ENCODE measurements around the gene BAZ2B. TPM values are rescaled to one million over a fixed set of nuclear protein-coding genes. Genes with fewer than 3 reads are reported as not detected.
"Not testable (repeated sequence)": the region's sequence is repeated elsewhere in the genome, so short reads cannot be mapped to it uniquely, and the experiment has no call there.

BAZ2B gene
- total RNA-seq, 1 donor = 63.5 TPM

GRCh38 chr2:159546039-159546438, 70.3 kb downstream of the BAZ2B start:
- DNase-seq (ENCODE audit: low read depth) = no peak
- TF ChIP-seq CTCF (IDR thresholded peaks at IDR 0.05; ENCODE audit: insufficient read depth, low read depth, low read length) = no peak
- H3K4me3 ChIP-seq (ENCODE audit: low read depth, low read length) = no peak overlapping the region

GRCh38 chr2:159545085-159545484, 71.3 kb downstream of the BAZ2B start:
- no peak for DNase-seq (ENCODE audit: low read depth)

GRCh38 chr2:159542101-159542500, 74.2 kb downstream of the BAZ2B start:
- TF ChIP-seq CTCF (IDR thresholded peaks at IDR 0.05; ENCODE audit: insufficient read depth, low read depth, low read length) = no peak
- H3K4me3 ChIP-seq (ENCODE audit: low read depth, low read length) = no peak overlapping the region
- DNase-seq (ENCODE audit: low read depth) = no peak

More at GRCh38 chr2:159545085-159545484, 71.3 kb downstream of the BAZ2B start:
- no peak for TF ChIP-seq CTCF (IDR thresholded peaks at IDR 0.05; ENCODE audit: insufficient read depth, low read depth, low read length)
- H3K4me3 ChIP-seq (ENCODE audit: low read depth, low read length) = no peak overlapping the region

GRCh38 chr2:159539701-159540100, 76.6 kb downstream of the BAZ2B start:
- no peak overlapping the region for H3K4me3 ChIP-seq (ENCODE audit: low read depth, low read length)
- DNase-seq (ENCODE audit: low read depth) = no peak
- TF ChIP-seq CTCF (IDR thresholded peaks at IDR 0.05; ENCODE audit: insufficient read depth, low read depth, low read length) = no peak

GRCh38 chr2:159538801-159539200, 77.5 kb downstream of the BAZ2B start:
- no peak for DNase-seq (ENCODE audit: low read depth)
- TF ChIP-seq CTCF (IDR thresholded peaks at IDR 0.05; ENCODE audit: insufficient read depth, low read depth, low read length) = no peak
- H3K4me3 ChIP-seq (ENCODE audit: low read depth, low read length) = no peak overlapping the region

- H3K4me3 ChIP-seq (ENCODE audit: low read depth, low read length); DNase-seq (ENCODE audit: low read depth): not testable (repeated sequence)
These were observed 81.1 kb downstream of the BAZ2B start for GRCh38 chr2:159535261-159535660.

GRCh38 chr2:159531475-159531874, 84.9 kb downstream of the BAZ2B start:
- DNase-seq (ENCODE audit: low read depth) = no peak
- no peak overlapping the region for H3K4me3 ChIP-seq (ENCODE audit: low read depth, low read length)
- no peak for TF ChIP-seq CTCF (IDR thresholded peaks at IDR 0.05; ENCODE audit: insufficient read depth, low read depth, low read length)
